NK-92 (cell line): ENCODE data around the gene SIRT6.
"Not testable (repeated sequence)": the region's sequence is repeated elsewhere in the genome, so short reads cannot be mapped to it uniquely, and the experiment has no call there.

Source experiments
- DNase-seq: peaks from one replicate; lab custom pipeline; 2025; ENCODE audit not compliant: unreplicated experiment; lab: John Stamatoyannopoulos, UW

The SIRT6 gene

GRCh38 chr19:4182084-4182810 is at the start of gene SIRT6, which contains the start of gene ANKRD24:
SIRT6 (minus strand) TSS chr19:4182563; CDS start chr19:4182539, 24 bp downstream.
ANKRD24 (plus strand) TSS chr19:4182689; CDS start chr19:4186426, 3,737 bp downstream.
- no peak for DNase-seq

GRCh38 chr19:4232139-4232538 is 49.8 kb upstream of the SIRT6 start:
- DNase-seq: not testable (repeated sequence)

- not testable (repeated sequence) for DNase-seq
Measured at GRCh38 chr19:4231521-4231920, 49.2 kb upstream of the SIRT6 start.

- not testable (repeated sequence) for DNase-seq
Measured at GRCh38 chr19:4230237-4230636, 47.9 kb upstream of the SIRT6 start.

GRCh38 chr19:4229179-4229931 is 47.0 kb upstream of the SIRT6 start, which contains the start of gene EBI3:
EBI3 (plus strand) TSS chr19:4229523; CDS start chr19:4229551, 28 bp downstream.
- DNase-seq: no peak

- DNase-seq: no peak
Measured at GRCh38 chr19:4228765-4229178, 46.4 kb upstream of the SIRT6 start.

GRCh38 chr19:4227771-4228170 is 45.4 kb upstream of the SIRT6 start:
- DNase-seq: no peak

- no peak for DNase-seq
Measured at GRCh38 chr19:4225885-4226284, 43.5 kb upstream of the SIRT6 start.

- DNase-seq: no peak
Measured at GRCh38 chr19:4224470-4224869, 42.1 kb upstream of the SIRT6 start.

- DNase-seq: no peak
Measured at GRCh38 chr19:4220188-4220587, 37.8 kb upstream of the SIRT6 start.

- not testable (repeated sequence) for DNase-seq
Measured at GRCh38 chr19:4218523-4218922, 36.2 kb upstream of the SIRT6 start.

GRCh38 chr19:4217429-4218264 is 35.3 kb upstream of the SIRT6 start:
- no peak for DNase-seq

- no peak for DNase-seq
Measured at GRCh38 chr19:4216846-4217245, 34.5 kb upstream of the SIRT6 start.

- DNase-seq: no peak
Measured at GRCh38 chr19:4215807-4216206, 33.4 kb upstream of the SIRT6 start.

GRCh38 chr19:4213116-4213515 is 30.8 kb upstream of the SIRT6 start:
- DNase-seq: no peak

GRCh38 chr19:4210166-4210731 is 27.9 kb upstream of the SIRT6 start:
- no peak for DNase-seq

- no peak for DNase-seq
Measured at GRCh38 chr19:4208385-4209094, 26.2 kb upstream of the SIRT6 start.

GRCh38 chr19:4206818-4207484 is 24.6 kb upstream of the SIRT6 start:
- DNase-seq: no peak

- no peak for DNase-seq
Measured at GRCh38 chr19:4201798-4202197, 19.4 kb upstream of the SIRT6 start.
